SK-N-SH treated with all-trans-retinoic acid at 6 μM for 48 hours (cell line): ENCODE data around the gene FBXL17.

Experiments
- ZC3H10 ChIP-seq: fragments of 250-450 bp; sonication (Bioruptor Pico); IDR thresholded peaks from 2 replicates; pipeline ENCODE4 v1.5.1; 2021; ENCODE audit warnings: mild to moderate bottlenecking, moderate library complexity
- ZFP3 ChIP-seq: fragments of 250-450 bp; sonication (Bioruptor Pico); IDR thresholded peaks from 2 replicates; pipeline ENCODE4 v1.5.0; 2020; ENCODE audit warnings: mild to moderate bottlenecking, moderate library complexity
- TF ChIP-seq, protein P1 (sequence below): fragments of 250-450 bp; sonication (Bioruptor Pico); IDR thresholded peaks from 2 replicates; pipeline ENCODE4 v1.8.0; 2020; ENCODE audit warnings: mild to moderate bottlenecking, moderate library complexity, borderline replicate concordance

DNA sequence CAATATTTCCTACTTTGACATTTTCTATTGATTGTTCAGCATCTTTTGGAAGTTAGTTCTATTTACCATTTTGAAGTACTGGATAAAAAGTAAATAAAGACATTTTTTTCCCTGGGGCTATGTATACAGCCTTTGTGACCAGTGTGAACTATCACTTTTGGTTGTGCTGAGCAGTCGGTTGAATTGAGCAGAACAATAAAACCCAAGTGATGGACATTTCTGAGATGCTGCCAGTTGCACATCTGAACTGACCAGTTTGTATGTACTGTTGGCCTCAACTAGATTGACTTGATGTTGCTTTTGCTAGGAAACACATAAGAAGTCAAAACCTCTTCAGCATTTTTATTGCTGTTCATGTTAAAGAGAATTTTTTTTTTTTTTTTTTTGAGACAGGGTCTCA lies 451.0 kb downstream of the FBXL17 start:
- TF ChIP-seq, protein P1, sequence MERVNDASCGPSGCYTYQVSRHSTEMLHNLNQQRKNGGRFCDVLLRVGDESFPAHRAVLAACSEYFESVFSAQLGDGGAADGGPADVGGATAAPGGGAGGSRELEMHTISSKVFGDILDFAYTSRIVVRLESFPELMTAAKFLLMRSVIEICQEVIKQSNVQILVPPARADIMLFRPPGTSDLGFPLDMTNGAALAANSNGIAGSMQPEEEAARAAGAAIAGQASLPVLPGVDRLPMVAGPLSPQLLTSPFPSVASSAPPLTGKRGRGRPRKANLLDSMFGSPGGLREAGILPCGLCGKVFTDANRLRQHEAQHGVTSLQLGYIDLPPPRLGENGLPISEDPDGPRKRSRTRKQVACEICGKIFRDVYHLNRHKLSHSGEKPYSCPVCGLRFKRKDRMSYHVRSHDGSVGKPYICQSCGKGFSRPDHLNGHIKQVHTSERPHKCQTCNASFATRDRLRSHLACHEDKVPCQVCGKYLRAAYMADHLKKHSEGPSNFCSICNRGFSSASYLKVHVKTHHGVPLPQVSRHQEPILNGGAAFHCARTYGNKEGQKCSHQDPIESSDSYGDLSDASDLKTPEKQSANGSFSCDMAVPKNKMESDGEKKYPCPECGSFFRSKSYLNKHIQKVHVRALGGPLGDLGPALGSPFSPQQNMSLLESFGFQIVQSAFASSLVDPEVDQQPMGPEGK (CRISPR knock-in tag) = no peak
- TF ChIP-seq ZFP3 = no peak
- no peak for TF ChIP-seq ZC3H10 (CRISPR knock-in tag)
